Smooth muscle cell (in vitro differentiated cells): ENCODE measurements around the gene SLC23A3. TPM values are rescaled to one million over a fixed set of nuclear protein-coding genes. Genes with fewer than 3 reads are reported as not detected.
A peak's percentile ranks its signal among the peaks of the same experiment; 100 is the strongest.

Experiments used
- DNase-seq: peaks from one replicate; lab custom pipeline; 2025; ENCODE audit not compliant: unreplicated experiment; lab: John Stamatoyannopoulos, UW
- H2AFZ ChIP-seq: fragments of 200-600 bp; sonication (generic); 2 replicates; pipeline ENCODE4 v1.6.0; 2016; ENCODE audit warnings: antibody characterized with exemption, low read depth, mild to moderate bottlenecking
- H3F3A ChIP-seq: fragments of 200-600 bp; sonication (generic); 2 replicates; pipeline ENCODE4 v1.6.0; 2017; ENCODE audit warnings: antibody characterized with exemption, low read depth
- H3K27ac ChIP-seq: fragments of 200-600 bp; sonication (generic); 2 replicates; pipeline ENCODE4 v1.5.1; 2016; ENCODE audit warnings: low read depth, mild to moderate bottlenecking
- H3K27me3 ChIP-seq: fragments of 200-600 bp; sonication (generic); 2 replicates; pipeline ENCODE4 v1.6.1; 2016; ENCODE audit warnings: low read depth, mild to moderate bottlenecking
- H3K36me3 ChIP-seq: fragments of 200-600 bp; sonication (generic); 2 replicates; pipeline ENCODE4 v1.5.1; 2016; ENCODE audit warnings: low read depth
- H3K4me1 ChIP-seq: fragments of 200-600 bp; sonication (generic); 2 replicates; pipeline ENCODE4 v1.5.1; 2016; ENCODE audit warnings: low read depth
- H3K4me2 ChIP-seq: fragments of 200-600 bp; sonication (generic); 2 replicates; pipeline ENCODE4 v1.6.0; 2016; ENCODE audit warnings: mild to moderate bottlenecking
- H3K4me3 ChIP-seq: fragments of 200-600 bp; sonication (generic); 2 replicates; pipeline ENCODE4 v1.5.1; 2016; ENCODE audit warnings: mild to moderate bottlenecking
- H3K79me2 ChIP-seq: fragments of 200-600 bp; sonication (generic); 2 replicates; pipeline ENCODE4 v1.6.0; 2016; ENCODE audit warnings: low read depth, mild to moderate bottlenecking
- H3K9ac ChIP-seq: fragments of 200-600 bp; sonication (generic); 2 replicates; pipeline ENCODE4 v1.6.0; 2016; ENCODE audit warnings: low read depth
- H3K9me3 ChIP-seq: fragments of 200-600 bp; sonication (generic); replicated peaks from 2 replicates; pipeline ENCODE4 v1.5.1; 2016; ENCODE audit warnings: low read depth
- H4K20me1 ChIP-seq: fragments of 200-600 bp; sonication (generic); 2 replicates; pipeline ENCODE4 v1.6.0; 2016; ENCODE audit warnings: low read depth
- CTCF ChIP-seq: fragments of 200-600 bp; sonication (generic); IDR thresholded peaks from 2 replicates; pipeline ENCODE4 v1.5.1; 2017; ENCODE audit warnings: borderline replicate concordance, mild to moderate bottlenecking, antibody characterized with exemption; ENCODE audit not compliant: insufficient read depth, poor library complexity, severe bottlenecking
- WGBS: methylation state at CpG from one replicate; pipeline ENCODE4 v1.1.7; 2016; ENCODE audit warnings: low lambda C conversion rate; 5-methylcytosine and 5-hydroxymethylcytosine counted together
- polyA plus RNA-seq: library from polyadenylated mRNA; unstranded; fragments of >200 nt; fragmentation: Nextera tagmentation; extraction: Ambion mirVana; gene quantifications from 2 replicates; pipeline ENCODE4 v1.2.1, GENCODE V29; 2016
- total RNA-seq: library from RNA; depleted of rRNA; stranded (reverse); fragments of >200 nt; gene quantifications from 2 replicates; pipeline ENCODE4 v1.2.3, GENCODE V29; 2014

SLC23A3 gene
- total and polyA plus RNA-seq, 2 experiments from 2014 or later, result not detected

DNA sequence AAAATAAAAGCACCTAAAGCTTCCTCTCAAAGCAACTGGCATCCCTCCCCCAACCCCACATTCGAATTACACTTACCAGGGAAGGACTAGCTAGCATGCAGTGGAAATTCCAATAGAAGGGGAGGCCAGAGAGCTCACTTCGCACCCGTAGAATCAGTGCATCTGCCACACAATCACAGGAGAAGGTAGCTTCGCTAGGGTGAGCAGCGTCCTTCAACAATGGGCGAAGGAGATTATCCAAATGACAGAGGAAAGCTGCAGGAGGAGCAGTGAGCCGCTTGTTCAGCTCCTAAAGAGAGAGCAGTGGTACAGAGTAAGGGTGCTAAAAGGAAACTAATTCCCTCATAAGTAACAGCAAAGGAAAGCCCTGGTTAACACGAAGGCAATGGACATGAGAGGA lies 12.4 kb downstream of the SLC23A3 start:
- no peaks in the 10 kb centered on the region for H4K20me1 ChIP-seq
- H3K9me3 ChIP-seq, result no peaks in the 10 kb centered on the region
- peaks cover 3% of the 10 kb centered on the region for H3K36me3 ChIP-seq
- 84% methylated on average over 8 of the region's 8 CpGs for WGBS
- H3F3A ChIP-seq, result no peaks in the 10 kb centered on the region
- no peak overlapping the region for H3K4me2 ChIP-seq
- H3K27me3 ChIP-seq, result no peaks in the 10 kb centered on the region
- H3K4me3 ChIP-seq, result no peak overlapping the region
- H3K27ac ChIP-seq, result no peak overlapping the region
- TF ChIP-seq CTCF, result no peak
- no peak overlapping the region for H3K9ac ChIP-seq
- no peaks in the 10 kb centered on the region for H3K79me2 ChIP-seq
- peaks cover 4% of the 10 kb centered on the region for H3K4me1 ChIP-seq
- H2AFZ ChIP-seq, result no peak overlapping the region
- DNase-seq, result no peak

GRCh38 chr2:219155054-219155644 lies 14.7 kb downstream of the SLC23A3 start:
- H3F3A ChIP-seq, result no peaks in the 10 kb centered on the region
- TF ChIP-seq CTCF, result peak; percentile 74
- no peak overlapping the region for H3K27ac ChIP-seq
- H2AFZ ChIP-seq, result no peak overlapping the region
- peaks cover 3% of the 10 kb centered on the region for H3K36me3 ChIP-seq
- no peaks in the 10 kb centered on the region for H3K79me2 ChIP-seq
- peaks cover 4% of the 10 kb centered on the region for H3K4me1 ChIP-seq
- no peaks in the 10 kb centered on the region for H3K27me3 ChIP-seq
- H4K20me1 ChIP-seq, result no peaks in the 10 kb centered on the region
- 14% methylated on average over 4 of the region's 4 CpGs for WGBS
- H3K9ac ChIP-seq, result no peak overlapping the region
- no peak overlapping the region for H3K4me2 ChIP-seq
- no peaks in the 10 kb centered on the region for H3K9me3 ChIP-seq
- no peak for DNase-seq
- H3K4me3 ChIP-seq, result no peak overlapping the region

GRCh38 chr2:219149667-219150066 lies 20.2 kb downstream of the SLC23A3 start:
- no peak for TF ChIP-seq CTCF
- Histone ChIP-seq H3K79me2 (no peaks in the 10 kb centered on the region), H3K27me3 (no peaks in the 10 kb centered on the region), H4K20me1 (no peaks in the 10 kb centered on the region), H3K9me3 (no peaks in the 10 kb centered on the region), H3K4me1 (no peaks in the 10 kb centered on the region), H3F3A (no peaks in the 10 kb centered on the region), H3K4me2 (no peak overlapping the region), H3K9ac (no peak overlapping the region), H3K27ac (no peak overlapping the region), H2AFZ (no peak overlapping the region), H3K36me3 (peaks cover 3% of the 10 kb centered on the region), H3K4me3 (no peak overlapping the region)
- no peak for DNase-seq
- WGBS, result 35% methylated on average over 1 of the region's 1 CpG

- H3K9me3 ChIP-seq, result no peaks in the 10 kb centered on the region
- no peaks in the 10 kb centered on the region for H3K79me2 ChIP-seq
- H4K20me1 ChIP-seq, result no peaks in the 10 kb centered on the region
- TF ChIP-seq CTCF, result peak; percentile 33
- no peaks in the 10 kb centered on the region for H3F3A ChIP-seq
- H3K4me1 ChIP-seq, result no peaks in the 10 kb centered on the region
- DNase-seq, result peak; percentile 16
- no peak overlapping the region for H3K9ac ChIP-seq
- H3K36me3 ChIP-seq, result peaks cover 4% of the 10 kb centered on the region
- no peaks in the 10 kb centered on the region for H3K27me3 ChIP-seq
- H3K27ac ChIP-seq, result no peak overlapping the region
- no peak overlapping the region for H3K4me3 ChIP-seq
- 41% methylated on average over 6 of the region's 6 CpGs for WGBS
- H3K4me2 ChIP-seq, result peak overlapping the region; percentile 33
- H2AFZ ChIP-seq, result no peak overlapping the region
Measured at GRCh38 chr2:219142329-219142728, 27.5 kb downstream of the SLC23A3 start.
